GM10248 (cell line): Measurements from ENCODE around the gene NECTIN2.
"Not testable (repeated sequence)": the region's sequence is repeated elsewhere in the genome, so short reads cannot be mapped to it uniquely, and the experiment has no call there.

ENCODE experiments used
- CTCF ChIA-PET: fragments of 300-600 bp; sonication (Branson Sonifier 250); formaldehyde crosslinking; extraction: SDS; loops from one replicate; lab custom pipeline; 2021; ENCODE audit warnings: antibody characterized with exemption; lab: Yijun Ruan, JAX
- POLR2A ChIA-PET: fragments of 350-650 bp; sonication (Branson Sonifier 250); formaldehyde crosslinking; extraction: SDS; loops from one replicate; lab custom pipeline; 2020; ENCODE audit warnings: antibody characterized with exemption; lab: Yijun Ruan, JAX
- DNase-seq: peaks from one replicate; pipeline ENCODE4 v3.0.0; 2012; ENCODE audit errors: extremely low spot score
- CTCF ChIP-seq: IDR thresholded peaks from 2 replicates; pipeline ENCODE4 v1.5.1; 2012; ENCODE audit warnings: mild to moderate bottlenecking, low read depth; ENCODE audit errors: extremely low read depth, missing control alignments, control extremely low read depth

Gene NECTIN2

GRCh38 chr19:44848812-44849447 lies 2.8 kb downstream of the NECTIN2 start:
- CTCF ChIA-PET, result interaction anchor here (1.0 to 2.6 kb wide), 5 partner anchors 9 to 192 kb away, joined by 3 to 10 read pairs (median 3); no protein-coding TSS in a partner anchor
- POLR2A ChIA-PET, result no interaction called here
- DNase-seq, result no peak
- TF ChIP-seq CTCF, result no peak

DNA sequence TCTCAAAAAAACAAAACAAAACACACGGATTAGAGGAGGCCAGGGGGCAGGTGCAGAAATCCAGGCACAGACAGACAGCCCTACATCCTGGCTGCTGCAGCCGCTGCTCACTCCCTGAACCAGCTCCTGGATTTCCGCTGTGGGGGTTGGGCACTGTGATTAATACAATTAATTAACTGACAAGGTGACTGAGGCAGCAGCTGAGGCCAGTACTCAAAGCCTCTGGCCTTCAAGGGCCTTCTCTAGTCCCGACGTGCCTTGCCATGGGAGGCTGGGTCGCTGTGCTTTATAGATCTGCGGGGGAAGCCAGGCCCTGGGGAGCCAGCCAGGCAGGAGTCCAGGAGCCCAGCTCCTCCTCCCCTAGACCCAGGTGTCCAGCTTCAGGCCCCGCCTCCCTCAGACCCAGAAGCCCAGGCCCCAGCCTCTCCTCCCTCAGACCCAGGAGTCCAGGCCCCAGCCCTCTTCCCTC lies 4.6 kb downstream of the NECTIN2 start:
- no peak for DNase-seq
- no peak for TF ChIP-seq CTCF
- CTCF ChIA-PET, result interaction anchor here (1.7 kb wide), 1 partner anchor 127 kb away, joined by 4 read pairs; no protein-coding TSS in a partner anchor
- POLR2A ChIA-PET, result no interaction called here

- ChIA-PET CTCF (interaction anchor here (0.9 to 1.7 kb wide), 2 partner anchors 80 to 128 kb away, joined by 3 to 4 read pairs; no protein-coding TSS in a partner anchor), POLR2A (no interaction called here)
- DNase-seq, result no peak
- TF ChIP-seq CTCF, result no peak
Observed at GRCh38 chr19:44851427-44851826, 5.3 kb downstream of the NECTIN2 start.

GRCh38 chr19:44855606-44856005 lies 9.5 kb downstream of the NECTIN2 start:
- no peak for DNase-seq
- ChIA-PET CTCF (interaction anchor here (1.1 to 1.5 kb wide), 2 partner anchors 11 to 131 kb away, joined by 4 read pairs; no protein-coding TSS in a partner anchor), POLR2A (no interaction called here)
- TF ChIP-seq CTCF, result no peak

DNA sequence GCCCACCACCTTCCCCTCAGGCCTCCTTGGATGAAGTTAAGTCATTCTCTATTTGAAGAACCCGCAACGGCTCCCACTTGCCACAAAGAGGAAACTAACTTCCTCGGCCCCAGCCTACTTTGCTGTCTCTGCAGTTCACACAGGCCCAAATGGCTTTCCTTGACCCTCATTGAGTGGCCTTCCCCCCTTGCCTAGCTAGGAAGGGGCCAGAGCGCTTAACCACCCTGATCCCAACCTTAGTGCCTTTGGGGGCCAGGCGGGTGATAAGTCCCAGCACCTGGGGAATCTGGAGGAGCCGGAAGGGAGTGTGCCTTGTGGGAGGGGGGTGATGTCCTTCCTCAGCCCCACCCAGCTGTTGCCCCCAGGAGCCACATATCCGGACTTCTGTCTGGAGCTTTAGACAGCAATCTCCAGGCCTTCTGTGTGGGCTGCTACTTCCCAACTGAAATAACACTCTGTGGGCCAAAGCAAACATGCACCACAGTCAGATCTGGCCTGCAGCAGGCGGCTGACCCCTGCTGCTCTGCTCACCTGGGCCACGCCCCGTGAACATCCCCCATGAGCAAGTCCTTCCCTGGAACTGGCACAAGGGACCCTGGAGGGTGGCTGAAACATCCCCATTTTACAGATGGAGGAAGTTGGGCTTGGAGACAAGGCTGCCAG lies 10.5 kb downstream of the NECTIN2 start:
- ChIA-PET CTCF (interaction anchor here (0.9 to 1.5 kb wide), 4 partner anchors 9 to 166 kb away, joined by 3 to 4 read pairs (median 4); partner anchors contain the start of gene NECTIN2), POLR2A (no interaction called here)
- DNase-seq, result no peak
- TF ChIP-seq CTCF, result no peak

DNA sequence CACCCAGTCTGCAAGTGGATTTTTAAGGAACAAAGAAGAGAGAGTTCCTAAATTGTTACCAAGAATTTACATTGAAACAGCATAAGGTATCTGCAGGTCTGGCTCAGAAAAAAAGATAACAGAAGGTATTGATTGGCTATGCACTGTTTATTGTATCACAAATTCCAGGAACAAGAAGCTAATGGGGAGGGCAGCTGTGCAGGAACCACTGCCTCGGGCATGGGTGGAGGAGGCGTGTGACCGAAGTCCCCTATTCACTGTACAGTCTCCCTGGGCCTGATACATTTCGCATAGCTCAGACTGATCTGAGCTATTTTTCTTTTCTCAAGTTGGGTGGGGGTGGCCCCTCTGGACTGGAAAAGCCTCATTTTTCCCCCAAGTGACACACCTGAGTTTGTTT lies 11.7 kb downstream of the NECTIN2 start:
- TF ChIP-seq CTCF, result no peak
- POLR2A ChIA-PET, result no interaction called here
- CTCF ChIA-PET, result interaction anchor here (1.0 to 1.3 kb wide), 3 partner anchors 9 to 287 kb away, joined by 3 to 4 read pairs (median 3); partner anchors contain the start of gene NECTIN2
- DNase-seq, result no peak

DNA sequence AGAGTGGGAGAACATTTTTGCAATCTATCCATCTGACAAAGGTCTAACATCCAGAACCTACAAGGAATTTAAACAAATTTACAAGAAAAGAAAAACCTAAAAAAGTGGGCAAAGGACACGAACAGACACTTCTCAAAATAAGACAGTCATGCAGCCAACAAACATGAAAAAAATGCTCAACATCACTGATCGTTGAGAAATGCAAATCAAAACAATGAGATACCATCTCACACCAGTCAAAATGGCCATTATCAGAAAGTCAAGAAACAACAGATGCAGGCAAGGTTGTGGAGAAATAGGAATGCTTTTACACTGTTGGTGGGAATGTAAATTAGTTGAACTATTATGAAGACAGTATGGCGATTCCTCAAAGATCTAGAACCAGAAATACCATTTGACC lies 15.5 kb downstream of the NECTIN2 start:
- POLR2A ChIA-PET, DNase-seq: not testable (repeated sequence)
- CTCF ChIA-PET, result interaction anchor here (1.5 kb wide), 1 partner anchor 15 kb away, joined by 3 read pairs; the partner anchor contains the start of gene NECTIN2
